IPS DF 6.9 (cell line): ENCODE results near the gene KCNJ15.

Experiments
- DNase-seq: peaks from one replicate; pipeline ENCODE4 v3.0.0-alpha.2; 2013; ENCODE audit warnings: low read depth, low spot score
- H3K27ac ChIP-seq: one replicate; pipeline ENCODE4 v1.5.1; 2013; ENCODE audit warnings: low read length, control low read depth
- H3K27me3 ChIP-seq: 2 replicates; pipeline ENCODE4 v1.6.1; 2013; ENCODE audit warnings: mild to moderate bottlenecking, low read length; ENCODE audit not compliant: control insufficient read depth, insufficient read depth
- H3K36me3 ChIP-seq: 2 replicates; pipeline ENCODE4 v1.6.1; 2013; ENCODE audit warnings: low read length; ENCODE audit not compliant: control insufficient read depth, insufficient read depth
- H3K4me1 ChIP-seq: 2 replicates; pipeline ENCODE4 v1.6.1; 2013; ENCODE audit warnings: low read length; ENCODE audit not compliant: control insufficient read depth, insufficient read depth
- H3K4me3 ChIP-seq: 2 replicates; pipeline ENCODE4 v1.5.1; 2013; ENCODE audit warnings: mild to moderate bottlenecking, low read length
- H3K9me3 ChIP-seq: 2 replicates; pipeline ENCODE4 v1.6.1; 2013; ENCODE audit warnings: low read length, inconsistent platforms; ENCODE audit not compliant: control insufficient read depth, insufficient read depth
- WGBS: extraction: QIAGEN DNeasy Blood & Tissue Kit; methylation state at CpG from one replicate; pipeline ENCODE4 v1.1.7; 2013; ENCODE audit warnings: mixed read lengths, missing lambda C conversion rate; ENCODE audit not compliant: insufficient read length, insufficient coverage; 5-methylcytosine and 5-hydroxymethylcytosine counted together

The KCNJ15 gene

DNA sequence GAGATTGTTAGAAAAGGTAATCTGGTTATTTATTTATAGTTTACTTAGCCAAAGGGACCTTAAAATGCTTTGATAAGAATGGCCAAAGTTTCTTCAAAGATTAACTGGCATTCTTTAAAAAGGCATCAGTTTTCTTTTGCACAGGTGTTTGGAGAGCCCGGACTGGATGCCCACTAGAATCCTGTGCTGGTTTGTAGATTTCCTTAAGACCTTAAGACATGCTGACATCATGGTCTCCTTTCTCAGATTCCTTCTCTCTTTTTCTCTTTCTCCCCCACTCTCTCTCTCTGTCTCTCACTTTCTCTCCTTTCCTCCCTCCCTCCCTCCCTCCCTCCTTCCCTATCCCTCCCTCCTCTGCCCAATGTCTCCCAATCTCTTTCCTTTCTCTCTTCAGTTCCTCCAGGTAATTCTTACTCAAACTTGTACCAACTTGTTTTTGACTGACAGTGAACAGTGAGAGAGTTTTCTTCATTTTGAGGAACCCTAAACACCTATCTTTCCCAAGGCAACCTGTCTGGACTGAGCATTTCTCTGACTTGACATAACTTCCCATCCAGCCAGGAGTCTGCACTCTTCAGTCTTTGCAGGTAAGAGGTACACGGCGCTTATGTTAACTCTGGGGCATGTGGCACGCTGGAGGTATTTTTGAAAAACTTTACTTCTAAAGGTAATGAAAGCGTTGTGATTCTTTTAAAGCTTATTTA is at the start of gene KCNJ15:
TSS of gene KCNJ15 (plus strand) at position 393 of the 704 bp plus-strand sequence. CDS start 42,271 bp downstream, outside the sequence.
- H3K9me3 ChIP-seq = no peaks in the 10 kb centered on the region
- no peak for DNase-seq
- no peaks in the 10 kb centered on the region for H3K36me3 ChIP-seq
- H3K27ac ChIP-seq = no peak within 1 kb of the TSS
- WGBS = no CpG with 5 or more reads among the region's 5 CpGs
- no peak within 1 kb of the TSS for H3K4me3 ChIP-seq
- no peaks in the 10 kb centered on the region for H3K27me3 ChIP-seq
- H3K4me1 ChIP-seq = no peaks in the 10 kb centered on the region

DNA sequence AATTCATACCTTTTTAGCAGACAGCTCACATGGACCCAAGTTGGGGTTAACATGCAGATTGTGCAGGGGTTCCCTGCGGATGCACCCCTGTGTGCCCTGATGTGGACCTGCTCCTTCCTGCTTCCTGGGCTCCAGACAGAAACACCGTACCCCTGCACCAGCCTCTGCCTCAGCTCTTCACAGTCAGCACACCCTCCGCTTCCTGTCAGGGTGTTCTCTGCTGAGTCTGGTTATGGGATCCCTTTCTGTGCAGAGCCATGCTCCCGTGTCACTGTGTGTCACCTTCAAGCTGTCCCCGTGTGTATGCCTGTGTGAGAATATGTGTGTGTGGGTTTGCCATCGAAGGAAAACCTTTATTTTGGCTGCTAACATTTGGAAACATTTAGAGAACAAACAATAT is 48.7 kb upstream of the KCNJ15 start:
- H3K36me3 ChIP-seq = no peaks in the 10 kb centered on the region
- H3K27me3 ChIP-seq = no peaks in the 10 kb centered on the region
- H3K4me3 ChIP-seq = no peak overlapping the region
- DNase-seq = no peak
- no peak overlapping the region for H3K27ac ChIP-seq
- no CpG with 5 or more reads among the region's 6 CpGs for WGBS
- no peaks in the 10 kb centered on the region for H3K9me3 ChIP-seq
- no peaks in the 10 kb centered on the region for H3K4me1 ChIP-seq

DNA sequence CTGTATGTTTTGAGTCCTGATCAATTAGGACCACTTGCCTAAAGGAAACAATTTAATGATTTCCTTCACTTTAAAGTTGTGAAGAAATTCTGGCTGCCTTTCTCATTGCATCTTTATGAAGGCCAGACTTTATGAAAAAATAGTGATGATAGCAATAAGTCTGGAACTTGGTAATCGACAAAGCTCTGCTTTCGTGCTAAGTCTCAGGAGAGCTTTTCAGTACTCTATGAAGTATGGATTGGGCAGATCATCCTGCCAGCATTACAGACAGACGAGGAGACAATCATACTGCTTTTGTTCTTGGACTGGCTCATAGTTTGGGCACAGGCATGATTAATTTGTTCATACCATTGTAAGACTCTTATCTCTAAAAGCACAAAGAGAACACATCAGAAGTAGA is 45.5 kb upstream of the KCNJ15 start:
- WGBS = no CpG with 5 or more reads among the region's 3 CpGs
- no peak overlapping the region for H3K27ac ChIP-seq
- no peaks in the 10 kb centered on the region for H3K4me1 ChIP-seq
- H3K4me3 ChIP-seq = no peak overlapping the region
- DNase-seq = no peak
- H3K36me3 ChIP-seq = no peaks in the 10 kb centered on the region
- H3K27me3 ChIP-seq = no peaks in the 10 kb centered on the region
- no peaks in the 10 kb centered on the region for H3K9me3 ChIP-seq

GRCh38 chr21:38212706-38213105 is 44.1 kb upstream of the KCNJ15 start:
- H3K27ac ChIP-seq = no peak overlapping the region
- no peak for DNase-seq
- no peak overlapping the region for H3K4me3 ChIP-seq
- no CpG with 5 or more reads among the region's 6 CpGs for WGBS
- H3K9me3 ChIP-seq = no peaks in the 10 kb centered on the region
- no peaks in the 10 kb centered on the region for H3K36me3 ChIP-seq
- H3K4me1 ChIP-seq = no peaks in the 10 kb centered on the region
- no peaks in the 10 kb centered on the region for H3K27me3 ChIP-seq

DNA sequence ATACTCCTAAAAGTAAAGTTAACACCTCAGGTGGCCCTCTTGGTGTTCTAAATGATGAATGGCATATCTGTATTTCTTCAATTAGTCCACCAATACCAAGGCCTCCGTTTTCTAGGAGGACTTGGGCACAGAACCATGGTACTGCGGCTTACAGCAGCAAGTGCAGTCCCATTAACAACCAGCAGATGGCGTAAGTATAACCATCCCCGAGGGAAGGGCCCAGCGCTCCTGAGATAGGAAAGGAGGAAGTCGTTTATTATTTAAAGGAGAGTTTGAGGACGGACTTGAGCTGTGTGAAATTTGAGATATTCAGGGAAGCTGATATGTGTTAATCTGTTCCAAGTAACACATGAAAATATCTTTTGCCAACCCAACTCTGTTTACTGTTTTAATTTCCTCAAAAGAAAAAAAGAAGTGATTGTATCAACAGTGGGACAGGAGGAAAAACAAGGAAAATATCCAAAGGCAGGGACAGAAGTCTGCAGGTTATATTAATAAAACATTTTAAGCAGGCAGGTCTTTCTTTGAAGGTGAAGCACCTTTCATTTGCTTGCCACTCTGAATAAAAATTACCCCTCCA is 37.7 kb upstream of the KCNJ15 start:
- 83% methylated on average over 1 of the region's 7 CpGs for WGBS
- no peaks in the 10 kb centered on the region for H3K36me3 ChIP-seq
- no peaks in the 10 kb centered on the region for H3K4me1 ChIP-seq
- no peaks in the 10 kb centered on the region for H3K27me3 ChIP-seq
- DNase-seq = peak; percentile 67
- no peak overlapping the region for H3K4me3 ChIP-seq
- H3K27ac ChIP-seq = no peak overlapping the region
- H3K9me3 ChIP-seq = no peaks in the 10 kb centered on the region; the same call in 1 of the 2 replicates

DNA sequence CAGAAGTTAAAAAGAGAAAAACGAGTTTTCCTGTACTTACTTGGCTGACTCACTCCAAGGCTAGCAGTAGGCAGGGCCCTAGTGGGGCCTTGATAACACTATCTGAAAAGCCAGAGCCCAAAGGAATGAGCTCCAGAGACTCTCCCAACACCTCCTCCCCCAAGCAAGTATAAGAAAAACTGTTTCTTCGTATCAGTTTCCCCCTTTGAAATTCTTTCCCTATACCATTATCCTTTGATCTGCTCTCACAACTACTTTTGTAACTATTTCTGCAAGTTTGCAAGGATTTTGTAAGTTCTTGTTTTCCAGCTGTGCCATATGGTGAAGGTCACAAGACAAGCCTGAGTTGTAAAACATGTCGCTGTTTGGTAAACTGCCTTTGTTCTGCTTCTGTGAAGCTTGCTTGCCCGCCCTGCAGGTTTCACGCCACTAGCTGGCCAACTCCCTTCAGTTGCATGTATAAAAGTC is 36.5 kb upstream of the KCNJ15 start:
- no peaks in the 10 kb centered on the region for H3K27me3 ChIP-seq
- H3K4me3 ChIP-seq = no peak overlapping the region
- no peaks in the 10 kb centered on the region; the same call in 1 of the 2 replicates for H3K9me3 ChIP-seq
- no peaks in the 10 kb centered on the region for H3K36me3 ChIP-seq
- no peak overlapping the region for H3K27ac ChIP-seq
- no peaks in the 10 kb centered on the region for H3K4me1 ChIP-seq
- no peak for DNase-seq
- WGBS = no CpG with 5 or more reads among the region's 5 CpGs

- no peaks in the 10 kb centered on the region for H3K4me1 ChIP-seq
- H3K9me3 ChIP-seq = no peaks in the 10 kb centered on the region; the same call in 1 of the 2 replicates
- no peaks in the 10 kb centered on the region for H3K36me3 ChIP-seq
- H3K27me3 ChIP-seq = no peaks in the 10 kb centered on the region
- DNase-seq = no peak
- no peak overlapping the region for H3K27ac ChIP-seq
- no peak overlapping the region for H3K4me3 ChIP-seq
- no CpG with 5 or more reads among the region's 1 CpG for whole genome bisulfite sequencing
Measured at GRCh38 chr21:38221594-38221993, 35.2 kb upstream of the KCNJ15 start.

DNA sequence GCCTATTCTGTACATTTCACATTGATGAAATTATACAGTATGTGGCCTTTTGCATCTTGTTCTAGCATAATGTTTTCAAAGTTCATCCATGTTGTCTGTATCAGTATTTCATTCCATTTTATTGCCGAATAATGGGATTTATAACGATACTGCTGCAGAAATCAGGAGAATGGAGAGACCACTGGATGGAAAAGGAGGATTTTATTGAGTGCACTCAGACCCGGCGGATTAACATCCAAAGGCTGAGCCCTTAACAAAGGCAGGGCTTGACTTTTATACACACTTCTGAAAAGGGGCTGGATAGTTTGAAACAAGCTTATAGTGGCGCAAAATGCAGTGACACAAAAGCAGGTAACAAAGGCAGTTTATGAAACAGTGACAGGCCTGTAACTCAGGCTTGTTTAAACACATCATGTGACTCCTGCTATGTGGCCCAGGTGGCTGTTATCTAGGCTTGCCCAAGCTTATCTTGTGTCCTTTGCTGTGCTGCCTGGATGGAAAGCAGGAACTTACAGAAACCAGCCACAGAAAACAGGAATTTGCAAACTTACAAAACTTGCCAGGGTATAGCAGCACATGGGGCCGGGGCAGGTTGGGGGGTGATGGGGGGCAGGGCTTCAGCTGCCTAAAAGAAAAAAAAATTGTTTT is 32.8 kb upstream of the KCNJ15 start:
- H3K4me3 ChIP-seq = no peak overlapping the region
- DNase-seq = peak; percentile 29
- peaks cover 1% of the 10 kb centered on the region for H3K9me3 ChIP-seq

GRCh38 chr21:38227401-38227800 is 29.4 kb upstream of the KCNJ15 start:
- H3K9me3 ChIP-seq = peaks cover 6% of the 10 kb centered on the region
- DNase-seq = no peak

More for the DNA sequence above, 32.8 kb upstream of the KCNJ15 start:
- H3K27me3 ChIP-seq = no peaks in the 10 kb centered on the region
- H3K36me3 ChIP-seq = no peaks in the 10 kb centered on the region
- no peak overlapping the region for H3K27ac ChIP-seq
- WGBS = no CpG with 5 or more reads among the region's 6 CpGs
- H3K4me1 ChIP-seq = peaks cover 3% of the 10 kb centered on the region; the same call in 1 of the 2 replicates

DNA sequence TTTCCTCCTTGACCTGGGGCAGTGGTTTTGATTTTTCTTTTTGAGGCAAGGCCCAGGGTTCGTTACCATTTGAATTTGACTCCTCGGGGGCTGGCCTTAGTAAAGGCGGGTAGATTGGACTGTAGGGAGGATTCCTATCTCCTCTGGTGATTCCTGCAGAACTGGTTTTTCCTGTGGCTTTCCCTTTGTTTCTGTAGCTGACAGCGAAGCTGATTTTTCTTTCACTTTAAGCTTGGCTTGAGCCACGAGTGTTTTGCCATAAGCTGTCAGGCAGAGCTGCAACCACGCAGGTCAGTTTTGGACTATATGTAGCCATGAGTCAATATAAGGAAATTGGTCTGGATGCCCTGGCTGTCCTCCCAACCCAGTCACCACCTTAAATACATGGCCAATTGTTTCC is 28.7 kb upstream of the KCNJ15 start:
- no CpG with 5 or more reads among the region's 6 CpGs for WGBS
- Histone ChIP-seq H3K27ac (no peak overlapping the region), H3K27me3 (no peaks in the 10 kb centered on the region), H3K9me3 (peaks cover 6% of the 10 kb centered on the region), H3K4me1 (peaks cover 3% of the 10 kb centered on the region; the same call in 1 of the 2 replicates), H3K4me3 (no peak overlapping the region), H3K36me3 (no peaks in the 10 kb centered on the region)
- DNase-seq = peak; percentile 70

More at GRCh38 chr21:38227401-38227800, 29.4 kb upstream of the KCNJ15 start:
- Histone ChIP-seq H3K4me3 (no peak overlapping the region), H3K4me1 (peaks cover 3% of the 10 kb centered on the region; the same call in 1 of the 2 replicates), H3K27ac (no peak overlapping the region), H3K27me3 (no peaks in the 10 kb centered on the region), H3K36me3 (no peaks in the 10 kb centered on the region)
